GM23338 (cell line): Measurements from ENCODE around the gene SNRPA1. TPM values are rescaled to one million over a fixed set of nuclear protein-coding genes. Genes with fewer than 3 reads are reported as not detected.

Experiments used
- ATAC-seq: fragments of 200-7000 bp; cut with Tn5 transposase; 3 replicates; pipeline ENCODE4 v1.9.1; 2020
- DNase-seq: peaks from one replicate; pipeline ENCODE4 v3.0.0-alpha.2; 2015; ENCODE audit warnings: low spot score
- H2AFZ ChIP-seq: fragments of 200-600 bp; sonication (generic); 2 replicates; pipeline ENCODE4 v1.8.0; 2016; ENCODE audit warnings: antibody characterized with exemption, mild to moderate bottlenecking, moderate library complexity
- H3F3A ChIP-seq: fragments of 200-600 bp; sonication (generic); replicated peaks from 2 replicates; pipeline ENCODE4 v1.8.0; 2017; ENCODE audit warnings: antibody characterized with exemption, mixed run types, low read depth
- H3K27ac ChIP-seq: fragments of 200-600 bp; sonication (generic); 2 replicates; pipeline ENCODE4 v1.6.1; 2016; ENCODE audit warnings: low read depth
- H3K27me3 ChIP-seq: fragments of 200-600 bp; sonication (generic); 2 replicates; pipeline ENCODE4 v1.8.0; 2016; ENCODE audit warnings: mild to moderate bottlenecking, mixed run types, moderate library complexity; ENCODE audit not compliant: insufficient read depth
- H3K36me3 ChIP-seq: fragments of 200-600 bp; sonication (generic); 2 replicates; pipeline ENCODE4 v1.8.0; 2016; ENCODE audit warnings: mild to moderate bottlenecking; ENCODE audit not compliant: insufficient read depth
- H3K4me1 ChIP-seq: fragments of 200-600 bp; sonication (generic); 2 replicates; pipeline ENCODE4 v1.8.0; 2016; ENCODE audit warnings: mild to moderate bottlenecking, moderate library complexity; ENCODE audit not compliant: insufficient read depth
- H3K4me2 ChIP-seq: fragments of 200-600 bp; sonication (generic); 2 replicates; pipeline ENCODE4 v1.7.1; 2017; ENCODE audit warnings: mixed run types
- H3K4me3 ChIP-seq: fragments of 200-600 bp; sonication (generic); 2 replicates; pipeline ENCODE4 v1.6.1; 2016; ENCODE audit warnings: mixed run types
- H3K79me2 ChIP-seq: fragments of 200-600 bp; sonication (generic); replicated peaks from 2 replicates; pipeline ENCODE4 v1.8.0; 2017; ENCODE audit warnings: mild to moderate bottlenecking; ENCODE audit not compliant: insufficient read depth
- H3K9me2 ChIP-seq: fragments of 200-600 bp; sonication (generic); 2 replicates; pipeline ENCODE4 v1.8.0; 2017; ENCODE audit not compliant: insufficient read depth
- H4K20me1 ChIP-seq: fragments of 200-600 bp; sonication (generic); replicated peaks from 2 replicates; pipeline ENCODE4 v1.8.0; 2017; ENCODE audit warnings: mild to moderate bottlenecking; ENCODE audit not compliant: insufficient read depth
- H3K27ac Mint-ChIP-seq: 2 replicates; pipeline ENCODE4 v1.8.0; 2020; ENCODE audit warnings: inconsistent platforms, mild to moderate bottlenecking, moderate library complexity, mixed read lengths
- H3K27me3 Mint-ChIP-seq: 3 replicates; pipeline ENCODE4 v1.8.0; 2022; ENCODE audit warnings: low read depth, mild to moderate bottlenecking, moderate library complexity, mixed read lengths, inconsistent platforms; ENCODE audit not compliant: insufficient read depth, poor library complexity
- H3K36me3 Mint-ChIP-seq: 3 replicates; pipeline ENCODE4 v1.8.0; 2021; ENCODE audit warnings: low read depth, mild to moderate bottlenecking, inconsistent platforms, moderate library complexity, mixed read lengths
- H3K4me1 Mint-ChIP-seq: 3 replicates; pipeline ENCODE4 v1.8.0; 2020; ENCODE audit warnings: mild to moderate bottlenecking, inconsistent platforms, mixed read lengths
- H3K4me3 Mint-ChIP-seq: 3 replicates; pipeline ENCODE4 v1.8.0; 2021; ENCODE audit warnings: moderate library complexity, mild to moderate bottlenecking, inconsistent platforms, mixed read lengths
- H3K9me3 Mint-ChIP-seq: 3 replicates; pipeline ENCODE4 v1.8.0; 2020; ENCODE audit warnings: moderate library complexity, mild to moderate bottlenecking, inconsistent platforms, mixed read lengths
- CREB1 ChIP-seq: fragments of 250-450 bp; sonication (Bioruptor Pico); IDR thresholded peaks from 2 replicates; pipeline ENCODE4 v1.5.0; 2020; ENCODE audit warnings: low read depth, mild to moderate bottlenecking, moderate library complexity
- EZH2 ChIP-seq: fragments of 200-600 bp; sonication (generic); IDR thresholded peaks from one replicate; pipeline ENCODE4 v1.8.0; 2017; ENCODE audit warnings: antibody characterized with exemption, mild to moderate bottlenecking, low read depth; ENCODE audit not compliant: unreplicated experiment
- EZH2phosphoT487 ChIP-seq: fragments of 200-600 bp; sonication (generic); IDR thresholded peaks from one replicate; pipeline ENCODE4 v1.8.1; 2018; ENCODE audit warnings: antibody characterized with exemption; ENCODE audit not compliant: unreplicated experiment
- JUNB ChIP-seq: IDR thresholded peaks from one replicate; pipeline ENCODE4 v1.6.1; 2016; ENCODE audit warnings: antibody characterized with exemption; ENCODE audit not compliant: unreplicated experiment
- NANOG ChIP-seq: IDR thresholded peaks from 2 replicates; pipeline ENCODE4 v1.6.1; 2016; ENCODE audit warnings: antibody characterized with exemption, borderline replicate concordance
- POLR2AphosphoS5 ChIP-seq: IDR thresholded peaks from 2 replicates; pipeline ENCODE4 v1.6.1; 2016; ENCODE audit warnings: antibody characterized with exemption, low read depth
- STAT1 ChIP-seq: IDR thresholded peaks from one replicate; pipeline ENCODE4 v1.6.1; 2016; ENCODE audit warnings: antibody characterized with exemption; ENCODE audit not compliant: unreplicated experiment
- ZNF114 ChIP-seq: fragments of 250-450 bp; sonication (Bioruptor Pico); IDR thresholded peaks from 2 replicates; pipeline ENCODE4 v1.5.0; 2020; ENCODE audit warnings: mild to moderate bottlenecking, moderate library complexity
- polyA plus RNA-seq: library from polyadenylated mRNA; unstranded; fragments of >200 nt; fragmentation: Nextera tagmentation; extraction: Ambion mirVana; gene quantifications from 2 replicates; pipeline ENCODE4 v1.2.1, GENCODE V29; 2016
- total RNA-seq: library from RNA; depleted of rRNA; stranded (reverse); fragments of >200 nt; shearing (Covaris generic); gene quantifications from 2 replicates; pipeline ENCODE4 v1.2.3, GENCODE V29; 2014
- TF ChIP-seq, protein P1 (sequence below): fragments of 250-450 bp; sonication (Bioruptor Pico); IDR thresholded peaks from 2 replicates; pipeline ENCODE4 v1.5.0; 2020; ENCODE audit warnings: mild to moderate bottlenecking, moderate library complexity
- TF ChIP-seq, protein P2 (sequence below): IDR thresholded peaks from 2 replicates; pipeline ENCODE4 v1.6.1; 2016; ENCODE audit warnings: antibody characterized with exemption

SNRPA1 gene
- total and polyA plus RNA-seq, 2 experiments from 2014 or later = 170 to 361 TPM

DNA sequence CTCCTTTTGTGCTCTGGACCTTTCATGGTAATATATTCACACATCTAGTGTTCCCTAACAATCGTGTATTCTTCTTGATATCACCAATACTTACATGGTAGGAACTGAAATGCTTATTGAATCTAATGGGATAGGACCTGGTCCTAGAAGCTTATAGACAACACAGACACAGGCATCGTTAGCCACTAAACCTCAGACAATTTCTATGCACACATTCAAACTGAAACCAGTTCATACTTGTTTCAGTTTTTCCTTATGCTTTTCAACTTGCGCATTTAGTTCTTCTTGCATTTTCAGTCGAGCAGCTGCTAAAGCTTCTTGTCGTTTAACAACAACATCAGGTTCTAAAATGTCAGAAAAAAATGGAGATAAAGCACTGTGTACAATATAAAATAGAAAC lies 20.0 kb downstream of the SNRPA1 start (continued):
- no peak for TF ChIP-seq CREB1 (CRISPR knock-in tag)
- no peak for TF ChIP-seq ZNF114
- TF ChIP-seq EZH2 = no peak
- TF ChIP-seq, protein P1, sequence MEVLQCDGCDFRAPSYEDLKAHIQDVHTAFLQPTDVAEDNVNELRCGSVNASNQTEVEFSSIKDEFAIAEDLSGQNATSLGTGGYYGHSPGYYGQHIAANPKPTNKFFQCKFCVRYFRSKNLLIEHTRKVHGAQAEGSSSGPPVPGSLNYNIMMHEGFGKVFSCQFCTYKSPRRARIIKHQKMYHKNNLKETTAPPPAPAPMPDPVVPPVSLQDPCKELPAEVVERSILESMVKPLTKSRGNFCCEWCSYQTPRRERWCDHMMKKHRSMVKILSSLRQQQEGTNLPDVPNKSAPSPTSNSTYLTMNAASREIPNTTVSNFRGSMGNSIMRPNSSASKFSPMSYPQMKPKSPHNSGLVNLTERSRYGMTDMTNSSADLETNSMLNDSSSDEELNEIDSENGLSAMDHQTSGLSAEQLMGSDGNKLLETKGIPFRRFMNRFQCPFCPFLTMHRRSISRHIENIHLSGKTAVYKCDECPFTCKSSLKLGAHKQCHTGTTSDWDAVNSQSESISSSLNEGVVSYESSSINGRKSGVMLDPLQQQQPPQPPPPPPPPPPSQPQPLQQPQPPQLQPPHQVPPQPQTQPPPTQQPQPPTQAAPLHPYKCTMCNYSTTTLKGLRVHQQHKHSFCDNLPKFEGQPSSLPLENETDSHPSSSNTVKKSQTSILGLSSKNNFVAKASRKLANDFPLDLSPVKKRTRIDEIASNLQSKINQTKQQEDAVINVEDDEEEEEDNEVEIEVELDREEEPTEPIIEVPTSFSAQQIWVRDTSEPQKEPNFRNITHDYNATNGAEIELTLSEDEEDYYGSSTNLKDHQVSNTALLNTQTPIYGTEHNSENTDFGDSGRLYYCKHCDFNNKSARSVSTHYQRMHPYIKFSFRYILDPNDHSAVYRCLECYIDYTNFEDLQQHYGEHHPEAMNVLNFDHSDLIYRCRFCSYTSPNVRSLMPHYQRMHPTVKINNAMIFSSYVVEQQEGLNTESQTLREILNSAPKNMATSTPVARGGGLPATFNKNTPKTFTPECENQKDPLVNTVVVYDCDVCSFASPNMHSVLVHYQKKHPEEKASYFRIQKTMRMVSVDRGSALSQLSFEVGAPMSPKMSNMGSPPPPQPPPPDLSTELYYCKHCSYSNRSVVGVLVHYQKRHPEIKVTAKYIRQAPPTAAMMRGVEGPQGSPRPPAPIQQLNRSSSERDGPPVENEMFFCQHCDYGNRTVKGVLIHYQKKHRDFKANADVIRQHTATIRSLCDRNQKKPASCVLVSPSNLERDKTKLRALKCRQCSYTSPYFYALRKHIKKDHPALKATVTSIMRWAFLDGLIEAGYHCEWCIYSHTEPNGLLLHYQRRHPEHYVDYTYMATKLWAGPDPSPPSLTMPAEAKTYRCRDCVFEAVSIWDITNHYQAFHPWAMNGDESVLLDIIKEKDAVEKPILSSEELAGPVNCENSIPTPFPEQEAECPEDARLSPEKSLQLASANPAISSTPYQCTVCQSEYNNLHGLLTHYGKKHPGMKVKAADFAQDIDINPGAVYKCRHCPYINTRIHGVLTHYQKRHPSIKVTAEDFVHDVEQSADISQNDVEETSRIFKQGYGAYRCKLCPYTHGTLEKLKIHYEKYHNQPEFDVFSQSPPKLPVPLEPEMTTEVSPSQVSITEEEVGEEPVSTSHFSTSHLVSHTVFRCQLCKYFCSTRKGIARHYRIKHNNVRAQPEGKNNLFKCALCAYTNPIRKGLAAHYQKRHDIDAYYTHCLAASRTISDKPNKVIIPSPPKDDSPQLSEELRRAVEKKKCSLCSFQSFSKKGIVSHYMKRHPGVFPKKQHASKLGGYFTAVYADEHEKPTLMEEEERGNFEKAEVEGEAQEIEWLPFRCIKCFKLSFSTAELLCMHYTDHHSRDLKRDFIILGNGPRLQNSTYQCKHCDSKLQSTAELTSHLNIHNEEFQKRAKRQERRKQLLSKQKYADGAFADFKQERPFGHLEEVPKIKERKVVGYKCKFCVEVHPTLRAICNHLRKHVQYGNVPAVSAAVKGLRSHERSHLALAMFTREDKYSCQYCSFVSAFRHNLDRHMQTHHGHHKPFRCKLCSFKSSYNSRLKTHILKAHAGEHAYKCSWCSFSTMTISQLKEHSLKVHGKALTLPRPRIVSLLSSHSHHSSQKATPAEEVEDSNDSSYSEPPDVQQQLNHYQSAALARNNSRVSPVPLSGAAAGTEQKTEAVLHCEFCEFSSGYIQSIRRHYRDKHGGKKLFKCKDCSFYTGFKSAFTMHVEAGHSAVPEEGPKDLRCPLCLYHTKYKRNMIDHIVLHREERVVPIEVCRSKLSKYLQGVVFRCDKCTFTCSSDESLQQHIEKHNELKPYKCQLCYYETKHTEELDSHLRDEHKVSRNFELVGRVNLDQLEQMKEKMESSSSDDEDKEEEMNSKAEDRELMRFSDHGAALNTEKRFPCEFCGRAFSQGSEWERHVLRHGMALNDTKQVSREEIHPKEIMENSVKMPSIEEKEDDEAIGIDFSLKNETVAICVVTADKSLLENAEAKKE (CRISPR knock-in tag) = no peak
- TF ChIP-seq STAT1 = no peak
- no peak for TF ChIP-seq NANOG

DNA sequence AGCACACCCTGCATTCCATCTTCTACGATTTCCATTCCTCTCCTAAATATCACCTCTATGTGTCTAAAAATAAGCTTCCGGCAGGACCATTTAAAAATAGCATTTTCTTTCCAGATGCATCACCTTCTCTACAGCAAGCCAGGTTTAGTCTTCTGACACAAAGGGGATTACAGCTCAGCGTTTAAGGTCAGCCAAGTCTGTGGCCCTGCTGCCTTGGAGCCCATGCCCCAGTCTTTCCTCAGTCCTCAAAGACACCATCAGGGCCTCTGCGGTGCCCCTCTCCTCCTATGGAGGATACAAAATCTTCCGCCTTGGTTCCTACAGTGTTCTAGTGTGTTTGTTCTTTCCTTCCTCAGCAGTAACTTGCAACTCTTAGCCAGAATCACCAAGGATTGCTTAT lies 21.5 kb downstream of the SNRPA1 start:
- H3K36me3 ChIP-seq = peaks cover 46% of the 10 kb centered on the region
- no peak for ATAC-seq
- TF ChIP-seq EZH2phosphoT487 = no peak
- TF ChIP-seq EZH2 = no peak
- TF ChIP-seq, protein P2, sequence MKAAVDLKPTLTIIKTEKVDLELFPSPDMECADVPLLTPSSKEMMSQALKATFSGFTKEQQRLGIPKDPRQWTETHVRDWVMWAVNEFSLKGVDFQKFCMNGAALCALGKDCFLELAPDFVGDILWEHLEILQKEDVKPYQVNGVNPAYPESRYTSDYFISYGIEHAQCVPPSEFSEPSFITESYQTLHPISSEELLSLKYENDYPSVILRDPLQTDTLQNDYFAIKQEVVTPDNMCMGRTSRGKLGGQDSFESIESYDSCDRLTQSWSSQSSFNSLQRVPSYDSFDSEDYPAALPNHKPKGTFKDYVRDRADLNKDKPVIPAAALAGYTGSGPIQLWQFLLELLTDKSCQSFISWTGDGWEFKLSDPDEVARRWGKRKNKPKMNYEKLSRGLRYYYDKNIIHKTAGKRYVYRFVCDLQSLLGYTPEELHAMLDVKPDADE = no peak
- TF ChIP-seq POLR2AphosphoS5 = no peak
- TF ChIP-seq, protein P1 (CRISPR knock-in tag) = no peak
- no peak for TF ChIP-seq JUNB
- TF ChIP-seq NANOG = no peak

More for the DNA sequence above, 21.5 kb downstream of the SNRPA1 start:
- H3K27ac ChIP-seq = no peak overlapping the region
- peaks cover 7% of the 10 kb centered on the region; the same call in 2 of the 3 replicates for H3K4me1 Mint-ChIP-seq
- H3K9me3 Mint-ChIP-seq = no peaks in the 10 kb centered on the region
- H3K79me2 ChIP-seq = peaks cover 19% of the 10 kb centered on the region
- H3K27me3 ChIP-seq = no peaks in the 10 kb centered on the region
- H3K36me3 Mint-ChIP-seq = peaks cover 61% of the 10 kb centered on the region
- H2AFZ ChIP-seq = no peak overlapping the region
- no peaks in the 10 kb centered on the region for H3K9me2 ChIP-seq
- no peak for DNase-seq
- no peak overlapping the region for H3K27ac Mint-ChIP-seq
- peaks cover 4% of the 10 kb centered on the region for H4K20me1 ChIP-seq
- no peak overlapping the region for H3K4me3 ChIP-seq
- peaks cover 41% of the 10 kb centered on the region for H3F3A ChIP-seq
- no peak overlapping the region for H3K4me2 ChIP-seq
- no peak overlapping the region for H3K4me3 Mint-ChIP-seq
- H3K27me3 Mint-ChIP-seq = peaks cover 9% of the 10 kb centered on the region
- peaks cover 8% of the 10 kb centered on the region for H3K4me1 ChIP-seq
